NCI-H748 (cell line): ENCODE results near the gene TDRKH.

Experiments
- DNase-seq: peaks from one replicate; lab custom pipeline; 2025; ENCODE audit not compliant: unreplicated experiment; lab: John Stamatoyannopoulos, UW

TDRKH gene

DNA sequence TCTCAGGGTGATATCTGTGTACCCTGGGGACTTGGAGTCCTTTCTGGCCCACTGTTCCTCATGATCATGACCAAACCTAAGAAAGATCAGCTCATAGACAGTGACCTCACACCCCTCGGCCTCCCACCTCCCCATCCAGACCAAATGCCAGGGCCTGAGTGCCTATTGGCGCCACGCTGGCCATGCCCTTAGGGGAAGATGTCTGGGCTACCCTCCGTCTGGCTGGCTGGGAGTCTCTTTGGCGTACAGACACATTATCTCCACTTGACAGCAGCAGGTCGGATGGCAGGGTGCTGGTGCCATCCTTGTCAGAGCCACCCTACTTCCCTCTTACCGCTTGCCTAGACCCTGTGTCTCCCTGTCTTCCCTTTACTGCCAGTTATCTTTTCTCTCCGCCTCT is 32.9 kb upstream of the TDRKH start:
- no peak for DNase-seq

DNA sequence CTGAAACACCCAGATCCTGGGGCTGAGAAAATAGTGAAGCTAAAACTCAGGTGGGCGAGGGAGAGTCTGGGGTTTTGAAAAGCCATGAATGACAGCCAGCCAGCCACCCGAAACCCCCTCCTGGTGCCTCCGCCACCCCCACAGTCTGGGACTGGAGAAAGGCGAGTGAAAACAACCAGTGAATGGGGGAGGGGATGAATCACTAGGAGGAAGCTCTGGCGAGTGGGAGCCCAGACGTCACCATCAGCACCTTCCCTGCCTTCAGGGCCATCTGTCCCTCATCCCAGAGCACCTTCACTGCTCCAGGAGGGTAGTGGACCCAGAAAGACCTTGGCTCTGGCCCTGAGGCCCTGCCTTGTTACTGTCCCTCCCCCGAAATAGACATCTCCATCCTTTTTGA is 32.1 kb upstream of the TDRKH start:
- DNase-seq, result no peak

- peak; percentile 46 for DNase-seq
Observed at GRCh38 chr1:151820940-151821339, 30.6 kb upstream of the TDRKH start.

GRCh38 chr1:151819976-151820623 is 29.8 kb upstream of the TDRKH start:
- DNase-seq, result no peak

DNA sequence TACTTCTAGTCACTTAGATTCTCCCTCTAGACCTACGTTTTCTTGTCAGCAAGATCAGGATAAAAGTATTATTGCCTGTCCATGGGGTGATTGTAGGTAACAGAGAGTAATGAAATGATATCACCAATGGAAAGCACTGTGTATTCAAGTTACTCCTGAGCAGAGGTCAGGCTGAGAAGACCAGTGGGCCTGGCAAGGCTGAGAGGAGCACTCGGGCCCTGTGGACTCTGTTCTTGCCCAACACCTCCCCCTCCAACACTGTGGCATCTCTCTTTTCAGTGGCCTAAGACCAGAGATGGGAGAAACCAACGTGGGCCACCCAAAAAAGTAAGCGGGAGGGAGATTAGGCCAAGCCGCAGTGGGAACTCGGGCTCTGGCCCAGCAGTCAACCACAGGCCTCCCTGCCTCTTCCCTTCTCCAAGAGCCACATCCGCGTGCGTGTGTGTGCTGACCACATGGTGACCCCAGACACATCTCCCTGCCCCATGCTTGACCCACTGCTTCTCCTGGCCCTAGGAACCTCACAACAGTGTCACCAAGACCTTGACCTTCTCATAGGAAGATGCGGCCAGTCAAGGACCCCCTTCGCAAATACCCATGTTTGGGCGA is 29.0 kb upstream of the TDRKH start:
- DNase-seq, result no peak

DNA sequence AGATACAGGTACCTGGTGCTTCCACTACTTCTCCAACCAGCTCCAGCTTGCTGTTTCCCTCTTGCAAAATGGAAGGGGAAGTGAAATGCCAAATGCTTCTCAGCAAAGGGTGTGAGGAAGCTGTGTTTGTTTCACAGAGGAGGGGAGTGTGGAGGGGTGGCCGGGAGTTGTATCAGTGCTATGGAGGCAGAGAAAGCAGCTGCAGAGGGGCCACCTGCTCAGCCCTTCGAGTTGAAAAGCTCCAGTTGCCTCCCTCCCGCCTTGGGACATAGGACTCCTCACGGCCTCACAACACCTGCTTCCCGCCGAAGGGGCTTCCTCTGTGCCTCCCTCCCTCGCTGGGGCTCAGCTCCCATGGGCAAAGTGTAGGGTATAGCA is 27.0 kb upstream of the TDRKH start:
- DNase-seq, result no peak

GRCh38 chr1:151816548-151817352 is 26.4 kb upstream of the TDRKH start:
- DNase-seq, result peak; percentile 22

DNA sequence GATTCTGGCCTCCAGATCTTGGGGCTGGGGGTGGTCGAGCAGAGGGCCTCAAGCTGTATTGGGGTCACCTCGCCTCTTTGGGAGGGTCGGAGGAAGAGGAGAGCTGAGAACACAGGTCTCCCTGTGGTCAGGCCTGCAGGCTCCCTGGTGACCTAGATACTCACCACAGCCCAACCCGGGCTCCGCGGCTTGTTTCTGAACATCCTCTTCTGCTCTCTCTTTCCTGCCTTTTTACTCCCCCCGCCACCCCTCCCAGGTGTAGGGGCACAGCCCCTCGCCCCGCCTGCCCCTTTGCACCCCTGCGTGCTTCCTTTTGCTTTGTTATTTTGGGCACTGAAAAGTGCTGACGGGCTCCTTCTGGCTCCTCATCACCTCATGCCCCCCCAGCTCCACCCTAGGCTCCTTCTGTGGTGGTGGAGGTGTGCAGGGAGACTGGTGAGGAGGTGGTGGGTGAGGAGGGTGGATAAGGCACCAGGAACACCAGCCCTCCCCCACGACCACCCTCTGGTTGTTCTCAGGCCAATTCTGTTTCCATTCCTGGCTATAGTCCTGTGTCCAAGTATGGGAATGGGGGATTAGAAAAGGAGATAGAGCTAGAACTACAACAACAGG is 25.5 kb upstream of the TDRKH start:
- DNase-seq, result no peak

DNA sequence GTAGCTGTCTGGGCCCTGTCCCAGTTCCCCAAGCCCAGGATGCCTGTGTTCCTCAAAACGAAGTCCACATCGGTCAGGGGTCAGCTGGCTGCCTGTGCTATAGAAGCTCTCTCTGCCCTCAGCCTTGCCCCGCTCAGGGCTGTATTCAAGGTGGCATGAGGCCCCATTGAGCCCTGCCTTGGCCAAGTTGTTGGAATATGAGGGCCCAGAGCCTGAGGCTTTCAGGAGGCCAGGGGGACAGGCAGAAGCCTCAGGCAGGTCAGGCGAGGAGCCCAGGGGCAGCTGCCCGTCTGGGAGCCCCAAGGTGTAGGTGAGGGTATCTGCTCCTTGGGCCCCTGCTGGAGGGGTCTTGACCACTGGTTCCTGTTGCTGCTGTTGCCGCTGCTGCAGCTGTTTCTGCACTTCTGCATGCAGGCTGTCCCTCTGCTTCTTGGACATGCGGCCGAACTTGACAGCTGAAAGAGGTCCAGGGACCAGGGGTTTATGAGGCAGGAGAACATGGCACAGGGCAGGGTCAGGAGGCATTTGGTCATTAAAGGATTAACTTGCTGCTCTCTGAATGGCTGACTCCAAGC is 24.8 kb upstream of the TDRKH start:
- no peak for DNase-seq

GRCh38 chr1:151814426-151814825 is 24.1 kb upstream of the TDRKH start:
- no peak for DNase-seq

DNA sequence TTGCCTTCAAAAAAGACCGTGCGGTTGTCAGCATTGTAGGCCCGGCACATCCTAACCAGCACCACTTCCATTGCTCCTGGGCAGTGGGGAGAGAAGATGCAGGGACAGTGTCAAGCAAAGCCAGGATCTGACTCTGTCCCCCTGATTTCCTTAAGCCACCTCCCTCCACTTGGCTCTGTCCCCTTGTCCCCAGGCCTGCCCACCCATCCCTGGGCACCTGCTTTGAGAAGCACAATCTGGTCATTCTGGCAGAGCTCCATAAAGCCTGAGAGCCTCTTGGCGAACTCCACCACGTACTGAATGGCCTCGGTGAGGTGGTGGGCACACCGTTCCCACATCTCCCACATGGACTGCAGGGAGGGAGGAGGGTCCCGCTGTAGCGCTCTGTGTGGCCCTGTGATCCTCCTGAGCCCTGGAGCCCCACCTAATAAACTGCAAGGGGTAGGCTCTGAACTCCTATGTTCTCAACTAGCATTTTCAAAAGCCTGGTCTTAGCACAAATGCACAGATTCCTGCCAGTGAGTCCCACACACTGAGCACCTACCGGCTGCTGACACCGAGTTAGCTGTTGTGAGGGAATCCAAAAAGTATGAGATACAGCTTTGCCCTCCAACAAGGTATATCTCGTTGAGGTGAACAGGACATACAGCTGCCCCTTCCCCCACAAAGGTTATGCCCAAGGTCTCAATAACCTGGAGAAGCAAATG is 23.1 kb upstream of the TDRKH start:
- DNase-seq, result no peak

DNA sequence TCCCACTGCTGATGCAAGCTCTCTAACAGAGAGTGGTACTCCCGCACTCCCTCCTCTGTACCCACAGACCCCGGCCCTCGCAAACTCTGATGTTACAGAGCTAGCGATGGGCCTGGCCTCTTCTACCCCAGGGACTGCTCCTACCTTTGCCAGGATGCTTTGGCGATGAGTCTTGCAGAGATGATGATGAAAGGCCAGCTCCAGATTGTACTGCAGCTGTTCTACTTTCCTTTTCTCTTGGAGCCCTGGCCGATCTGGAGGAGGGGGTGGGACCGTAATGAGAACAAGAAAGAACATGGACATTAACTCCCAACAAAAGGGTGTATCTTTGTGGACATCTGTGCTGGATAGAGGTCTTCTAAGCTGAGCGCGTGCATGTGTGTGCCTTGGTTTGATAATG is 20.9 kb upstream of the TDRKH start:
- no peak for DNase-seq

GRCh38 chr1:151809985-151810556 is 19.8 kb upstream of the TDRKH start:
- no peak for DNase-seq

GRCh38 chr1:151809290-151809984 is 19.1 kb upstream of the TDRKH start:
- DNase-seq, result no peak

DNA sequence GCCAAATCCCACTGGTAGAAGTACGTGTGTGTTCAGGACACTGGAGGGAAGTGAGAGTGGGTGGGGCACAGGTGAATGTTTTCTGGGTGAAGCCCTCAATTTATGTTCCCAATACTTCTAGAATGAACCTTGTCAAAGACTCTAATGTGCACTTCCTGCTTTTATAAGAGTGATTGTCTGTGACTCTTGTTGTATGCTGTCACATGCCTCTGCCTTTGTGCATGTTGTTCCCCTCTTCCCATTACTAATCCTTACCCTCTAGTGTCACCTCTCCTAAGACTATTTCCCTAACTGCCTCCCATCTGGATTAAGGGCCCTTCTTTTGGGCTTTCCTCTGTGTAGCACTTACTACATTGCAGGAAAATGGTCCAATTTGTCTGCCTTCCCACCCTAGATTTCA is 17.5 kb upstream of the TDRKH start:
- DNase-seq, result no peak

DNA sequence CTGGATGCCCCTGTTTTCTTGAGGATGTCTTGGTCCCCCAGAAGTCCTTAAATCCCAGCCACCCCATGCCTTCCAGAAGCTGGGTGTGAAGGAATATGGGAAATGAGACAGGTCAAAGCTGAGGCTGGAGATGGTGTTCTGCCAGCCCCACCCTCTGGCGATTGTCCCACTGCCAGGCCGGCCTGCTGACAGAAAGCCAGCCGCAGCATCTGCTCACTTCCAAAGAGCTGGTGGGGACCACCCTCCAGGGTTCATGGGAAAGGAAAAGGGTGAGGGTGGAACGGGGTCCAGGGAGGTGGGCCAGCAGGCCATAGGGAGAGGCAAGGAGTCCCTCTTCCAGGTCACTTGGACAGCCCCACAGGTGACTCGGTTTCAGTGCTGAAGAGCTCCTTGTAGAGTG is 16.8 kb upstream of the TDRKH start:
- DNase-seq, result no peak

- DNase-seq, result no peak
Observed at GRCh38 chr1:151806170-151806569, 15.9 kb upstream of the TDRKH start.

DNA sequence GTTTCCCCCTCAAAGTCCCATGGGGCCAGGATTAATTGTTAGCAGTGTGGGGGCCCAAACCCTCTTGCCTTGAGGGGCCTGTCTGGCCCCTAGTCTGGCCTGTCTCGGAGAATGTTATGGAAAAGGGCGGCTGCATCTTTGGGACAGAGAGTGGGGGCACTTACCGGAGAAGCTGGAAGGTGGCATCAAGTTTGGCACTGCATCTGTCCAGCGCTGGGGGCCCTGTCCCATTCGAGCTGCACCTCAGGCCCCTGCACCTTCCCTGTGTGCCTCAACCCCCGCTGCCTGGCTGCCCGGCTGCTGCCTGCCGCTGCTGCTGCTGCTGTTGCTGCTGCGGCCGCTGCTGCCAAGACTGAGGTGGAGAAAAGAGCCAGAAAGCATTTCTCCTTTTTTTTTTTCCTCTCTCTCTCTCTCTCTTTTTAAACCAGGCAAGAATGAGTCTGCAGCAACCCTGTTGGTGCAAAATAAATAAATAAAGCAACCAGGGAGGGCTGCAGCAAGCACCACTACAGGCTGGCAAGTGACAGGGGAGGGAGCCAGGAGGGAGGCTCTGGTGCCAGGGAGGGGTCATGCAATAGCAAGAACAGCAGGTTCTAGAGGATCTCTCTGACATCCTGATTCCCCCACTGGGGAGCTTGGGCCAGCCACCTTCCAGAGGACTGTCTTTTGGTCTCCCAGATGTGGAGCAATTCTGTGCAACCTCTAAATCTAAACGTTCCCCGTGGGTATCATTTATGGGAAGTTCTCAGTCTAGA is 14.9 kb upstream of the TDRKH start, which contains the start of gene LINGO4:
TSS of gene LINGO4 (minus strand) at position 354 of the 755 bp plus-strand sequence. CDS start 2,715 bp downstream, outside the sequence.
- no peak for DNase-seq

GRCh38 chr1:151803915-151804314 is 13.6 kb upstream of the TDRKH start:
- no peak for DNase-seq
